Measurements from ENCODE around the gene CCDC146.
"Not testable (repeated sequence)": the region's sequence is repeated elsewhere in the genome, so short reads cannot be mapped to it uniquely, and the experiment has no call there.

The CCDC146 gene

DNA sequence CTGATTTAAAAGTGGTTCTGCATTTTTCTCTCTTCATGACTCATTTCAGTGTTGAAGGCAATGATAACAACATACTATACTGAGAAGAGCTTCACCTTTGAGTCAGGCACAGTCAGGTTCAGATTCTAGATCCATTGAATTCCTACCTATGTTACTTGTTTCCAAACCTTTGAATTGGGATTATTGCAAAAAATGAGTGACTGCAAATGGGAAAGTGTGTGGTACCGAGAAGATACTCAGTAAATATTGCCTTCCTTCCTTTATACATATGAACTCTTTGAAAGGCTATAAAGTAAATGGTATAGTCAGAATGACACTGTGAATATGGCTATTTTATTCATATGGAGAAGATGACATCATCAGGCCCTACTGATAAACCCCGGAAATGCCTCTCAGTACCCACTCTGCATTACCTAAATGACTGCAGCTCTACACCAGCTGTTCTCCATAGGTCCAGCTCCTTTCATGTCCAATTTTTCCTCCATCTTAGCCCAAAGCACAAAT is 143.9 kb downstream of the CCDC146 start:
- Histone ChIP-seq H3K9me3 (ENCODE audit: severe bottlenecking) (no peaks in the 10 kb centered on the region), H3K36me3 (no peaks in the 10 kb centered on the region), H3K4me3 (ENCODE audit: low read depth, low read length) (no peak overlapping the region), H3K27me3 (ENCODE audit: insufficient read depth, low read depth, severe bottlenecking) (no peaks in the 10 kb centered on the region), H3K27ac (no peak overlapping the region)
- TF ChIP-seq, protein P1, sequence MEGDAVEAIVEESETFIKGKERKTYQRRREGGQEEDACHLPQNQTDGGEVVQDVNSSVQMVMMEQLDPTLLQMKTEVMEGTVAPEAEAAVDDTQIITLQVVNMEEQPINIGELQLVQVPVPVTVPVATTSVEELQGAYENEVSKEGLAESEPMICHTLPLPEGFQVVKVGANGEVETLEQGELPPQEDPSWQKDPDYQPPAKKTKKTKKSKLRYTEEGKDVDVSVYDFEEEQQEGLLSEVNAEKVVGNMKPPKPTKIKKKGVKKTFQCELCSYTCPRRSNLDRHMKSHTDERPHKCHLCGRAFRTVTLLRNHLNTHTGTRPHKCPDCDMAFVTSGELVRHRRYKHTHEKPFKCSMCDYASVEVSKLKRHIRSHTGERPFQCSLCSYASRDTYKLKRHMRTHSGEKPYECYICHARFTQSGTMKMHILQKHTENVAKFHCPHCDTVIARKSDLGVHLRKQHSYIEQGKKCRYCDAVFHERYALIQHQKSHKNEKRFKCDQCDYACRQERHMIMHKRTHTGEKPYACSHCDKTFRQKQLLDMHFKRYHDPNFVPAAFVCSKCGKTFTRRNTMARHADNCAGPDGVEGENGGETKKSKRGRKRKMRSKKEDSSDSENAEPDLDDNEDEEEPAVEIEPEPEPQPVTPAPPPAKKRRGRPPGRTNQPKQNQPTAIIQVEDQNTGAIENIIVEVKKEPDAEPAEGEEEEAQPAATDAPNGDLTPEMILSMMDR (IDR thresholded peaks at IDR 0.05; ENCODE audit: low read depth, low read length) = no peak
- no peak for DNase-seq

DNA sequence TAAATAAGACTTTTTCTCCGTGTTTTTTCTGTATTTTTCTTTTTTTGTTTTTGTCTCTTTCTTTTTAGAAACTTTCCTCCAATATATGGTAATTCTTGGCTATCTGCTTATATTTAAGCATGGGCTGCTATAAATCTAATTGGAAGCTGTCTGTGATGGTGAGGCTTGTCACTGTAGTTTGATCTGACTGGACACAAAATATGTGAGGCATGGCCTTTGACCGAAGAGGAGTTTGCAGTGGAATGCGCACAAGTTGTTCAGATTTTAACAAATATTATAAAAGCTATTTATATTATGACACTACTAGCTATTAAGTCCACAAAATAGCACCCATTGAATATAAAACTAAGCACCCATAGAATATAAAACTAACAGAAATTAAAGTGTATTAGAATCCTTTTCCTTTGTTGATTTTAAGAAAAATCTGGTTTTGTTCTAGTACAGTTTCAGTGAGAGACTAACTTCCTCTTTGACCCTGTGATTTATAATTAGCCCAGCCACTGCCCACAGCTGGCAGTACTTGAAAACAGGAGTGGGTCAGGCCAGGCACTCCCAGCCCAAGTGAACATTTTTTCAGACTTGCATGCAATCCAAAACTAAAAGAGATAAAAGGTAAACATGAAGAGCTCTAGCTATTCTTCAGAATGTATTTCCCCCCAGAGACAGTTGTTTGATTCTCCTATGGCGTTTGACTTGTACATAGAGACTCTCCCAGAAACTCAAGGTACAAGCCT is 147.1 kb downstream of the CCDC146 start:
- TF ChIP-seq, protein P1 (IDR thresholded peaks at IDR 0.05; ENCODE audit: low read depth, low read length) = no peak
- H3K27ac ChIP-seq = no peak overlapping the region
- no peak for DNase-seq

DNA sequence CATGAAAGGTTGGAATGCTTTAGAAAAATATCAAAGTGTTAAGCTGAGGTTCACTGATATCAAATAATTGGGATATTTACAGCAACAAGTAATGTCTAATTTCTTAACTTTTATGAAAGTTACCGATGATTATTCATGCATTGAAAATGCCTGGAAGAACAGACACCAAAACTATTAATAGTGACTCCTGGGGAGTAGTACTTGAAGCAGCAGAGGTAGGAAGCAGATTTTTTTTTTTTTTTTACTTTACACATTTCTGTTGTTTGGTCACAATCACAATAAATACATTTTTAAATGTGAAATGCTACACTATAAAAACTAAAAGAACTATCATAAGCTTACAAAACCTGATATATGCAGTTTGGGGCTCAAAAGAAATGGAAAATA is 147.7 kb downstream of the CCDC146 start:
- DNase-seq = no peak
- no peak overlapping the region for H3K4me3 ChIP-seq (ENCODE audit: low read depth, low read length)
- no peaks in the 10 kb centered on the region; the same call in 1 of the 2 replicates for H3K36me3 ChIP-seq
- H3K9me3 ChIP-seq (ENCODE audit: severe bottlenecking) = no peaks in the 10 kb centered on the region
- H3K27ac ChIP-seq = no peak overlapping the region
- TF ChIP-seq, protein P1 (IDR thresholded peaks at IDR 0.05; ENCODE audit: low read depth, low read length) = no peak
- H3K27me3 ChIP-seq (ENCODE audit: insufficient read depth, low read depth, severe bottlenecking) = no peaks in the 10 kb centered on the region

More for the DNA sequence above, 147.1 kb downstream of the CCDC146 start:
- no peaks in the 10 kb centered on the region for H3K27me3 ChIP-seq (ENCODE audit: insufficient read depth, low read depth, severe bottlenecking)
- H3K9me3 ChIP-seq (ENCODE audit: severe bottlenecking) = no peaks in the 10 kb centered on the region
- no peaks in the 10 kb centered on the region for H3K36me3 ChIP-seq
- H3K4me3 ChIP-seq (ENCODE audit: low read depth, low read length) = no peak overlapping the region

DNA sequence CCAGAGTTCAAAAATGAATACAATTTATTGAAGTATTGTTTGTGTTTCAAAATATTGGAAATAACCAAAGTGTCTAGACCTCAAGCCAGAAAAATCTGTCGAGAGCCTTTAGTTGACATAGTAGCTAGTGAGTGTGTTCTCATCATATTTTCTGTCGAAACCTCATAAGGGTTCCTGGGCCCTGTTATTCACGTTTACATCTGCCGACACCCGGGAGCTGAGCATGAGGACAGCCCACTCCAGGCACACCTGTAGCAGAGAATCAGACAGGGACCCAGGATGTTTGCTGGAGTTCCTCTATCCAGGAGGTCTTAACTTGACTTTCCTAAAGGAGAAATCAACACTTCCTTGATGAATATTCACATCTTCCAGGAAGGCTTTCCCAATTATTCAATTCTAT is 149.4 kb downstream of the CCDC146 start:
- Histone ChIP-seq H3K4me3 (ENCODE audit: low read depth, low read length) (no peak overlapping the region), H3K27ac (no peak overlapping the region), H3K9me3 (ENCODE audit: severe bottlenecking) (no peaks in the 10 kb centered on the region), H3K36me3 (no peaks in the 10 kb centered on the region; the same call in 1 of the 2 replicates), H3K27me3 (ENCODE audit: insufficient read depth, low read depth, severe bottlenecking) (no peaks in the 10 kb centered on the region)
- TF ChIP-seq, protein P1 (IDR thresholded peaks at IDR 0.05; ENCODE audit: low read depth, low read length) = no peak
- no peak for DNase-seq

DNA sequence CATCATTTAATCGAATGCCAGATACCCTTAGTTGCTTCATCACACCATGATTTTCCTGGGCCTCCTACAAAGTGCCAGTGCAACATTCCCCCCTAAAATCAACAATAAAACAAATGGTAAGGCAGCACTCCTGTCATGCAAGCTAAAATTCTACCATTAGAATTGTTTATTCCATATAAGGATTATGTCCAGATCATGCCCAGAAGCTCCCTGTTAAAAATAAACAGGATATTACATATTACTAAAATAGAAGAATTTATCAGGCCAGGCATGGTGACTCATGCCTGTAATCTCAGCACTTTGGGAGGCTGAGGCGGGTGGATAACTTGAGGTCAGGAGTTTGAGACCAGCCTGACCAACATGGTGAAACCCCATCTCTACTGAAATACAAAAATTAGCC is 153.2 kb downstream of the CCDC146 start:
- H3K9me3 ChIP-seq (ENCODE audit: severe bottlenecking); H3K27me3 ChIP-seq (ENCODE audit: insufficient read depth, low read depth, severe bottlenecking); DNase-seq; H3K4me3 ChIP-seq (ENCODE audit: low read depth, low read length); H3K36me3 ChIP-seq; H3K27ac ChIP-seq: not testable (repeated sequence)

DNA sequence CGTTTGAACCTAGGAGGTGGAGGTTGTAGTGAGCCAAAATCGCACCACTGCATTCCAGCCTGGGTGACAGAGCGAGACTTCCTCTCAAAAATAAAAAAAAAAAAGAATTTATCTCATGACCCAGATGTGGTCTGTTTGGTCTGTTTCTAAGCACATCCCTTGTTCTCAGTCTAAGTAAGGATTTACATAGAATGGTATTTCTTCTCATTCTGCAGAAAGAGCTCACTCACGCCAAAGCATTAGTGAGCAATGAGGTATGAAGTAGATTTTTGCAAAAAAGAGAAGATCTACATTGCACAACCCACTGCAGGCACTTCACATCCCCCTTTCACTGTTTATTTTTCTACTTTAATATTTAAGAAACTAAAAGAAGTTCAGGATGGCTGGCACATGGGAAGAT is 153.7 kb downstream of the CCDC146 start:
- Histone ChIP-seq H3K27me3 (ENCODE audit: insufficient read depth, low read depth, severe bottlenecking) (no peaks in the 10 kb centered on the region), H3K9me3 (ENCODE audit: severe bottlenecking) (no peaks in the 10 kb centered on the region), H3K36me3 (no peaks in the 10 kb centered on the region; the same call in 1 of the 2 replicates), H3K4me3 (ENCODE audit: low read depth, low read length) (no peak overlapping the region), H3K27ac (no peak overlapping the region)
- DNase-seq = no peak
- TF ChIP-seq, protein P1 (IDR thresholded peaks at IDR 0.05; ENCODE audit: low read depth, low read length) = no peak
